ENCODE results near the gene SERTAD3. TPM values are rescaled to one million over a fixed set of nuclear protein-coding genes. Genes with fewer than 3 reads are reported as not detected.

SERTAD3 gene
- total and polyA plus RNA-seq, 2 donors (not counting 3 experiments of a cell fraction or from before 2014, with no cell fraction given), result 13.3 to 29.9 TPM

GRCh38 chr19:40493778-40494177, 49.6 kb upstream of the SERTAD3 start:
- Histone ChIP-seq H3K79me2 (ENCODE audit: control insufficient read depth, insufficient read depth, low read length) (no peaks in the 10 kb centered on the region), H3K9me3 (replicated peaks; ENCODE audit: control insufficient read depth, insufficient read depth, low read length) (no peaks in the 10 kb centered on the region), H3K4me1 (ENCODE audit: control insufficient read depth, extremely low read depth, insufficient read depth, low read length) (no peaks in the 10 kb centered on the region), H2AFZ (ENCODE audit: low read depth, low read length) (no peak overlapping the region), H3K27ac (ENCODE audit: insufficient read depth, low read depth, low read length) (no peak overlapping the region), H3K4me3 (replicated peaks in 1 of 3; ENCODE audit: insufficient read depth in 1 of 3, low read depth in 1 of 3, low read length in 3 of 3) (no peak overlapping the region), H3K36me3 (ENCODE audit: control insufficient read depth in 2 of 2, extremely low read depth in 1 of 2, insufficient read depth in 2 of 2, low read length in 2 of 2) (no peaks in the 10 kb centered on the region), H4K20me1 (replicated peaks; ENCODE audit: control insufficient read depth, extremely low read depth, insufficient read depth, low read length) (no peaks in the 10 kb centered on the region), H3K9ac (replicated peaks; ENCODE audit: extremely low read depth, insufficient read depth, low read length) (no peak overlapping the region), H3K27me3 (ENCODE audit: control insufficient read depth in 2 of 2, insufficient read depth in 2 of 2, low read length in 2 of 2) (peaks cover 0 to 3% of the 10 kb centered on the region in 2 experiments), H3K4me2 (ENCODE audit: insufficient read depth, low read length) (no peak overlapping the region), H3K9me1 (replicated peaks; ENCODE audit: control insufficient read depth, extremely low read depth, insufficient read depth, low read length) (no peaks in the 10 kb centered on the region)
- CTCF ChIA-PET, result interaction anchor here (1.1 to 1.5 kb wide), 3 partner anchors 8 to 47 kb away, joined by 3 read pairs; no protein-coding TSS in a partner anchor
- POLR2A ChIA-PET, result no interaction called here
- dilution Hi-C loops (cut with MboI; ENCODE audit: extremely low pct_ligation_motif_present, low sequenced_read_pairs) (no loop called here), intact Hi-C loops (cut with micrococcal nuclease) (no loop called here)
- FAIRE-seq, result no peak
- TF ChIP-seq POLR2AphosphoS5 (IDR thresholded peaks at IDR 0.05; ENCODE audit: insufficient read depth, low read depth, low read length) (no peak), GATA2 (IDR thresholded peaks at IDR 0.05; ENCODE audit: insufficient read depth, insufficient read length, low read depth, low read length) (no peak), POLR2A (IDR thresholded peaks at IDR 0.05; ENCODE audit: low read depth, low read length) (no peak), MAX (IDR thresholded peaks at IDR 0.05; ENCODE audit: insufficient read depth, insufficient read length) (no peak), EZH2 (IDR thresholded peaks at IDR 0.05; ENCODE audit: borderline replicate concordance, low read depth, low read length, severe bottlenecking) (no peak), JUN (IDR thresholded peaks at IDR 0.05; ENCODE audit: borderline replicate concordance, insufficient read depth, insufficient read length, low read depth) (no peak), FOS (IDR thresholded peaks at IDR 0.05; ENCODE audit: borderline replicate concordance, insufficient read depth, low read length) (no peak), CTCF (IDR thresholded peaks at IDR 0.05; ENCODE audit: extremely low read depth in 1 of 2, insufficient read depth in 1 of 2, low read depth in 1 of 2, low read length in 2 of 2) (no peak), MYC (IDR thresholded peaks at IDR 0.05; ENCODE audit: low read depth, low read length) (no peak)
- BruUV-seq (replicated peaks), result no TSS peak
- no peak for DNase-seq (ENCODE audit: low read depth, low spot score)

Measured in endothelial cell of umbilical vein (primary cell).